Panc1 (cell line): ENCODE results near the gene SMG6. TPM values are rescaled to one million over a fixed set of nuclear protein-coding genes. Genes with fewer than 3 reads are reported as not detected.

Source experiments
- ATAC-seq: fragments of 200-7000 bp; cut with Tn5 transposase; 2 replicates; pipeline ENCODE4 v1.9.1; 2020; ENCODE audit warnings: mild to moderate bottlenecking, moderate library complexity
- BruUV-seq: library from RNA; stranded (reverse); fragments of 400-500 nt; replicated peaks from 2 replicates; lab custom pipeline; 2021; lab: Mats Ljungman, UMichigan
- CTCF ChIA-PET: fragments of 300-600 bp; sonication (Branson Sonifier 250); formaldehyde crosslinking; loops from one replicate; lab custom pipeline; 2022; ENCODE audit warnings: antibody characterized with exemption; lab: Charles Lee
- POLR2A ChIA-PET: fragments of 300-600 bp; sonication (Branson Sonifier 250); formaldehyde crosslinking; loops from one replicate; lab custom pipeline; 2022; ENCODE audit warnings: antibody characterized with exemption; lab: Charles Lee
- DNase-seq: peaks from one replicate; pipeline ENCODE4 v3.0.0-alpha.2; 2010; ENCODE audit warnings: low read depth, low spot score
- H3K27ac ChIP-seq: 2 replicates; pipeline ENCODE4 v1.5.1; 2011; ENCODE audit warnings: mild to moderate bottlenecking, low read length, inconsistent platforms
- H3K27me3 ChIP-seq: fragments of 200-500 bp; sonication (Bioruptor generic); 2 replicates; pipeline ENCODE4 v1.6.0; 2014; ENCODE audit warnings: low read length, inconsistent platforms; ENCODE audit not compliant: control insufficient read depth, insufficient read depth
- H3K36me3 ChIP-seq: fragments of 200-500 bp; sonication (Bioruptor generic); 2 replicates; pipeline ENCODE4 v1.5.1; 2014; ENCODE audit warnings: inconsistent platforms, mild to moderate bottlenecking, low read length, moderate library complexity; ENCODE audit not compliant: control insufficient read depth, insufficient read depth
- H3K4me1 ChIP-seq: 2 replicates; pipeline ENCODE4 v1.5.1; 2011; ENCODE audit warnings: inconsistent platforms, mild to moderate bottlenecking, low read length, moderate library complexity; ENCODE audit not compliant: control insufficient read depth, insufficient read depth
- H3K4me3 ChIP-seq, 2 experiments: 2 replicates each; pipeline ENCODE4 v1.5.1; 2011 to 2012; ENCODE audit warnings: low read depth in 2 of 2, low read length in 2 of 2, mild to moderate bottlenecking in 2 of 2, inconsistent platforms in 1 of 2, moderate library complexity in 1 of 2
- H3K9me3 ChIP-seq: fragments of 200-500 bp; sonication (Bioruptor generic); 2 replicates; pipeline ENCODE4 v1.5.1; 2014; ENCODE audit warnings: low read depth, mild to moderate bottlenecking, inconsistent platforms, low read length, moderate library complexity; ENCODE audit not compliant: control insufficient read depth, insufficient read depth
- POLR2AphosphoS5 ChIP-seq: IDR thresholded peaks from 2 replicates; pipeline ENCODE4 v1.6.1; 2012; ENCODE audit warnings: mild to moderate bottlenecking, low read depth, low read length, moderate library complexity
- SIN3A ChIP-seq: IDR thresholded peaks from 2 replicates; pipeline ENCODE4 v1.6.1; 2012; ENCODE audit warnings: low read depth, mild to moderate bottlenecking, low read length, moderate library complexity, borderline replicate concordance; ENCODE audit not compliant: insufficient read depth
- TCF7L2 ChIP-seq: IDR thresholded peaks from 2 replicates; pipeline ENCODE4 v1.6.1; 2011; ENCODE audit warnings: mild to moderate bottlenecking, low read depth, low read length, inconsistent platforms
- in situ Hi-C: cut with HindIII; loops from 2 replicates; pipeline ENCODE4 v1.10.0; 2016; ENCODE audit warnings: low sequenced_read_pairs, low pct_unique_long_range_greater_than_20kb
- intact Hi-C: fragments of 100-400 bp; cut with micrococcal nuclease; formaldehyde crosslinking; loops from one replicate; pipeline ENCODE4 v1.10.0; 2022; ENCODE audit not compliant: unreplicated experiment
- total RNA-seq: library from RNA; stranded (reverse); gene quantifications from one replicate; pipeline ENCODE4 v1.2.1, GENCODE V29; 2021; ENCODE audit not compliant: unreplicated experiment
- TF ChIP-seq, protein P1 (sequence below): fragments of 450-650 bp; IDR thresholded peaks from 2 replicates; pipeline ENCODE4 v1.5.1; 2017; ENCODE audit warnings: mild to moderate bottlenecking
- TF ChIP-seq, protein P2 (sequence below), 2 experiments: IDR thresholded peaks; 2 replicates each; pipeline ENCODE4 v1.6.1; 2011 to 2012; ENCODE audit warnings: low read depth in 2 of 2, control low read depth in 1 of 2, low read length in 1 of 2, mild to moderate bottlenecking in 1 of 2, moderate library complexity in 1 of 2; ENCODE audit not compliant: insufficient read depth in 1 of 2

Gene SMG6
- total RNA-seq, 1 experiment from 2014 or later = 17.8 TPM

DNA sequence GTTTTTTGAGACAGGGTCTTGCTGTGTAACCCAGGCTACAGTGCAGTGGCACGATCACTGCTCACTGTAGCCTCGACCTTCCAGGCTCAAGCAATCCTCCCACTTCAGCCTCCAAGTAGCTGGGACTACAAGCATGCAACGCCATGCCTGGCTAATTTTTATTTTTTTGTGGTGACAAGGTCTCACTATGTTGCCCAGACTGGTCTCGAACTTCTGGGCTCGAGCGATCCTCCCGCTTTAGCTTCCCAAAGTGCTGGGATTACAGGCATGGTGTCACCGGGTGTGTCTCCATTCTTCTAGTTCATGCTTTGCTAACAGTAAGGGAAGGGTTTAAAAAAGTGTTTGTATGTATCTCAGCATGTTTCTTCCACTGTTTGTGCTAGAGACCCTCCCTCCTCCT lies 146.9 kb downstream of the SMG6 start:
- DNase-seq = no peak
- Histone ChIP-seq H3K4me3 (no peak overlapping the region), H3K9me3 (no peaks in the 10 kb centered on the region), H3K36me3 (no peaks in the 10 kb centered on the region), H3K27ac (no peak overlapping the region), H3K4me1 (no peaks in the 10 kb centered on the region), H3K27me3 (no peaks in the 10 kb centered on the region)
- TF ChIP-seq, protein P1, sequence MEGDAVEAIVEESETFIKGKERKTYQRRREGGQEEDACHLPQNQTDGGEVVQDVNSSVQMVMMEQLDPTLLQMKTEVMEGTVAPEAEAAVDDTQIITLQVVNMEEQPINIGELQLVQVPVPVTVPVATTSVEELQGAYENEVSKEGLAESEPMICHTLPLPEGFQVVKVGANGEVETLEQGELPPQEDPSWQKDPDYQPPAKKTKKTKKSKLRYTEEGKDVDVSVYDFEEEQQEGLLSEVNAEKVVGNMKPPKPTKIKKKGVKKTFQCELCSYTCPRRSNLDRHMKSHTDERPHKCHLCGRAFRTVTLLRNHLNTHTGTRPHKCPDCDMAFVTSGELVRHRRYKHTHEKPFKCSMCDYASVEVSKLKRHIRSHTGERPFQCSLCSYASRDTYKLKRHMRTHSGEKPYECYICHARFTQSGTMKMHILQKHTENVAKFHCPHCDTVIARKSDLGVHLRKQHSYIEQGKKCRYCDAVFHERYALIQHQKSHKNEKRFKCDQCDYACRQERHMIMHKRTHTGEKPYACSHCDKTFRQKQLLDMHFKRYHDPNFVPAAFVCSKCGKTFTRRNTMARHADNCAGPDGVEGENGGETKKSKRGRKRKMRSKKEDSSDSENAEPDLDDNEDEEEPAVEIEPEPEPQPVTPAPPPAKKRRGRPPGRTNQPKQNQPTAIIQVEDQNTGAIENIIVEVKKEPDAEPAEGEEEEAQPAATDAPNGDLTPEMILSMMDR = no peak
- no peak for TF ChIP-seq POLR2AphosphoS5
- TF ChIP-seq, protein P2, sequence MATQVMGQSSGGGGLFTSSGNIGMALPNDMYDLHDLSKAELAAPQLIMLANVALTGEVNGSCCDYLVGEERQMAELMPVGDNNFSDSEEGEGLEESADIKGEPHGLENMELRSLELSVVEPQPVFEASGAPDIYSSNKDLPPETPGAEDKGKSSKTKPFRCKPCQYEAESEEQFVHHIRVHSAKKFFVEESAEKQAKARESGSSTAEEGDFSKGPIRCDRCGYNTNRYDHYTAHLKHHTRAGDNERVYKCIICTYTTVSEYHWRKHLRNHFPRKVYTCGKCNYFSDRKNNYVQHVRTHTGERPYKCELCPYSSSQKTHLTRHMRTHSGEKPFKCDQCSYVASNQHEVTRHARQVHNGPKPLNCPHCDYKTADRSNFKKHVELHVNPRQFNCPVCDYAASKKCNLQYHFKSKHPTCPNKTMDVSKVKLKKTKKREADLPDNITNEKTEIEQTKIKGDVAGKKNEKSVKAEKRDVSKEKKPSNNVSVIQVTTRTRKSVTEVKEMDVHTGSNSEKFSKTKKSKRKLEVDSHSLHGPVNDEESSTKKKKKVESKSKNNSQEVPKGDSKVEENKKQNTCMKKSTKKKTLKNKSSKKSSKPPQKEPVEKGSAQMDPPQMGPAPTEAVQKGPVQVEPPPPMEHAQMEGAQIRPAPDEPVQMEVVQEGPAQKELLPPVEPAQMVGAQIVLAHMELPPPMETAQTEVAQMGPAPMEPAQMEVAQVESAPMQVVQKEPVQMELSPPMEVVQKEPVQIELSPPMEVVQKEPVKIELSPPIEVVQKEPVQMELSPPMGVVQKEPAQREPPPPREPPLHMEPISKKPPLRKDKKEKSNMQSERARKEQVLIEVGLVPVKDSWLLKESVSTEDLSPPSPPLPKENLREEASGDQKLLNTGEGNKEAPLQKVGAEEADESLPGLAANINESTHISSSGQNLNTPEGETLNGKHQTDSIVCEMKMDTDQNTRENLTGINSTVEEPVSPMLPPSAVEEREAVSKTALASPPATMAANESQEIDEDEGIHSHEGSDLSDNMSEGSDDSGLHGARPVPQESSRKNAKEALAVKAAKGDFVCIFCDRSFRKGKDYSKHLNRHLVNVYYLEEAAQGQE (IDR thresholded peaks at IDR 0.05; ENCODE audit: insufficient read depth in 1 of 2, low read depth in 2 of 2, low read length in 1 of 2) = no peak
- ATAC-seq = no peak
- in situ Hi-C loops (no loop called here), intact Hi-C loops (no loop called here)
- BruUV-seq = no TSS peak
- CTCF ChIA-PET = no interaction called here
- POLR2A ChIA-PET = no interaction called here

- Histone ChIP-seq H3K27ac (no peak overlapping the region), H3K9me3 (no peaks in the 10 kb centered on the region), H3K27me3 (no peaks in the 10 kb centered on the region), H3K4me1 (no peaks in the 10 kb centered on the region), H3K4me3 (no peak overlapping the region), H3K36me3 (no peaks in the 10 kb centered on the region; the same call in 1 of the 2 replicates)
- TF ChIP-seq, protein P1 = no peak
- TF ChIP-seq TCF7L2 (no peak), SIN3A (no peak), POLR2AphosphoS5 (no peak)
- TF ChIP-seq, protein P2 (IDR thresholded peaks at IDR 0.05; ENCODE audit: insufficient read depth in 1 of 2, low read depth in 2 of 2, low read length in 1 of 2) = no peak
- no TSS peak for BruUV-seq
- CTCF ChIA-PET = no interaction called here
- ATAC-seq (no peak), DNase-seq (no peak)
- intact Hi-C loops = no loop called here
- in situ Hi-C loops = no loop called here
- POLR2A ChIA-PET = no interaction called here
These were observed 148.0 kb downstream of the SMG6 start for GRCh38 chr17:2155573-2155972.
